ENCODE measurements around the gene MYL12B.
"Not testable (repeated sequence)": the region's sequence is repeated elsewhere in the genome, so short reads cannot be mapped to it uniquely, and the experiment has no call there.

Gene MYL12B

DNA sequence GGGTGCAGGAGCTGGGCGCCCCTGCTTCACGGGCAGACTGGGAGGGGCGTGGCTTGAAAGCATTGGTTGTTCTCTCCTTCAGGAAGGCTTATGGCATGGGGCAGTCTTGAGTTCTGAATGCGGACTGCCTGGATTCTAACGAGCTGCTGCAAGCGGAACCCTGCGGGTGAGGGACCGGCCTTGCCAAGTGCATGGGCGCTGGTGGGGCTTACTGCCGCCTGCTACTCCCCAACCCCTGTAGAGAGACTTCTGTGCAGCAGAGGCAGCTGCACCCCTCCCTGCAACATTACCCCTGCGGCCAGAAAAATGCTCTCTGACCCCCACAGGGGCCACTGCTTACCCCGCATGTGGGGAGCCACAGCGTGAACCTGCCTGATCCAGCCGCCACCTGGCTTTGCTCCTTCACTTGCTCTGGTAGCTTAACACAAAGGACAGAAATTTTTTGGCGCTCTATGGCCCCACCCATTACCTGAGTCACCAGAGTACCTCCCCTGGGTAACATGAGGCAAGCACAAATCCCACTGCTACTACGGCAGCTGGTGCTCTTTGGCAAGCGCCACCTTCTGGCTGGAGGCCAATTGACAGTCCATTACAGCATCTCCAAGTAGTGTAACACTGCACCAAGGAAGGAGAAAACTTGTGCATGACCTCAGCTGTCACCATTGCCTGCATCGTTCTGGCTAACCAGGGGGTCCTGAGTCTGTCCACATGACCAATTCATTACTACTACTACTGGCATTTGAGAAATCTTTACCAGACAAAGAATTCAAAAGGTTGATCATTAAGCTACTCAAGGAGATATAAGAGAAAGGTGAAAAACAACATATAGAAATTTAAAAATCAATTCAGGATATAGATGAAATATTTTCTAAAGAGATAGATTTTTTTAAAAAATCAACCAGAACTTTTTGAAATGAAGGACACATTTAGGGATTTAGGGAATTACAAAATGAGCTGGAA lies 35.4 kb downstream of the MYL12B start:
- DNase-seq, result peak; percentile 73

DNA sequence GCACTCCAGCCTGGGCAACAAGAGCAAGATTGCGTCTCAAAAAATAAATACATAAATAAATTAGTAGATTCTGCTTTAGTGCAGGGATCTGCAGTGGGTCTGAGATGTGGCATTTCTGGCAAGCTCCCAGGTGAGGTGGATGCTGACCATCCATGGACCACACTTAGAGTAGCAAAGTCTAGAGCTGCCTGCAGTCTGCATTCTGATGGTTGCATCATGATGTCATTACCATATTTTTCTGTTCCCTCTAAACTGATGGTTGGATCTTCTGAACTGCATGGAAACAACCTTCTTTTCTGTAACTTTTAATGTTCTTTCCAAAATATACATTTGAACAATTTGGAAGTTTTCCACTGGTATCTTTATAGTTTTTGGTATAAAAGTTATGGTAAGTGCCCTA lies 42.9 kb downstream of the MYL12B start:
- no peak for DNase-seq

DNA sequence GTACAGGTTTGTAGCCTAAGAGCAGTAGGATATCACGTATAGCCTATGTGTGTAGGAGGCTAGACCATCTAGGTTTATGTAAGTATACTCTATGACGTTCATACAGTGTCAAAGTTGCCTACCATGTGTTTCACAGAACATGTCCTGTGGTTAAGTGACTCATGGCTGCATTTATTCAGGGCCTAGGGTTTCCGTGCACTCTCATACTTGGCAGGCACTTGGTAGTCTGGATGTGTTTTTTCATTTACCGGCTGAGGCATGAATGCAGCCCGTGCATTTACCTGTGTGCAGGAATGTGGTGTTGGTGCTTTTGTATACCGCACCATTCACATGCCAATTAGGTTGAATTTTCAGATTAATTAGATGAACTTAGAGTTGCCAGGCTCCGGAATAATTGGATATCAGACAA lies 43.4 kb downstream of the MYL12B start:
- peak; percentile 91 for DNase-seq

DNA sequence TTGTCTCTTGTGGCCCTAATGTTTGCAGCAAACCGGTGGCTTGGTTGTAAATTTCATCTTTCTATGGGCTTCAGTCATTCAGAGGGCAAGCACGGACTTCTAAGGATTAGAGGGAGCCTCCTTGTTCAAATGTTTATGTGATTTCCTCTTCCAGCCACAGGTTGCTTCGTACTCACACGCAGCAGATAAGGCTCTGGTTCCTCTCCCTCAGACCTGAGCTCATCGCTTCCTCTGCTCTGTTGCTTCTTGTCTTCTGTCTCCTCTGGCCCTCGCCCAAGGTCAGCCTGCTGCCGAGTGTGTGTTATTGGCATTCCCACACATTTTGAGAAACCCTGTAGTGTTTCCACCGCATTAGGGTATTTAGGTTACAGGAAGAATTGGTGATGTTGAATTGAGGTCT lies 44.0 kb downstream of the MYL12B start:
- DNase-seq, result peak; percentile 16

DNA sequence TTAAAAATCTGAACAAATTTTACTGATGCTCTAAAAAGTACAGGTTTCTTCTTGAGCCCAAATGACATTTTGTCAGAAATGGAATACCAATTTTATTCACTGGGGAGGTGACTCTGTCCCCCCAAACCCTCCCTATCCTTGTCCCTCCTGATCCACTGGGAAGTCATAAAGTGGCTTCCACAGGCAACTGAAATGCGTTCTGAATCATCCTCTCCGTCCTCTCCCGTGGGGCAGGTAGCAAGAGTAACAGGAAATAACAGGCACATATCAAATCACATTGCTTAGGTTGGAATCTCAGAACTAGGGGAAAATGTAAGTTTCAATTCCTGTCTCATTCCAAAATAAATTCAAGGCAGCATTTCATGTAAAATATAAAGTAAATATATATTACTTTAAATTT lies 44.5 kb downstream of the MYL12B start:
- no peak for DNase-seq

DNA sequence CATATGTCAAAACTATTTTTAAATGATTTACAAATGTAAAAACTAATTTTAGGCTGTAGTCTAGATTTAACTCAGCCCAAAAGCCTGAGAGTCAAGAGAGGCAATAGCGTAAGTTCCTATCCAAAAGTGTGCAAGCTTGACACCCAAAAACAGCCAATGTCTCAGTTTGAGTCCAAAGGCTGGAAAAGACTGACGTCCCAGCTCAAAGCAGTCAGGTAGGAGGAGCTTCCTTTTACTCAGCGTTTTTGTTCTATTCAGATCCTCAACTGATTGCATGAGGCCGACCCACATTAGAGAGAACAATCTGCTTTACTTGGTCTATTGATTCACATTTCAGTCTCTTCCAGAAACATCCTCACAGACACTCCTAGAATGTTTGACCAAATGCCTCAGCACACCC lies 51.8 kb downstream of the MYL12B start:
- no peak for DNase-seq

DNA sequence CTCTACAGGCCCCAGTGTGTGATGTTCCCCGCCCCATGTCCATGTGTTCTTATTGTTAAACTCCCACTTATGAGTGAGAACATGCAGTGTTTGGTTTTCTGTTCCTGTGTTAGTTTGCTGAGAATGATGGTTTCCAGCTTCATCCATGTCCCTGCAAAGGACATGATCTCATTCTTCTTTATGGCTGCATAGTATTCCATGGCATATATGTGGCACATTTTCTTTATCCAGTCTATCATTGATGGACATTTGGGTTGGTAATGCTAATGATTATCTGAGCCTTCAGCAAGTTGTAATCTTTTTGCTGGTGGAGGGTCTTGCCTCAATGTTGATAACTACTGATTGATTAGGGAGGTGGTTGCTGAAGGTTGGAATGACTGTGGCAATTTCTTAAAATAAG lies 53.4 kb downstream of the MYL12B start:
- not testable (repeated sequence) for DNase-seq

DNA sequence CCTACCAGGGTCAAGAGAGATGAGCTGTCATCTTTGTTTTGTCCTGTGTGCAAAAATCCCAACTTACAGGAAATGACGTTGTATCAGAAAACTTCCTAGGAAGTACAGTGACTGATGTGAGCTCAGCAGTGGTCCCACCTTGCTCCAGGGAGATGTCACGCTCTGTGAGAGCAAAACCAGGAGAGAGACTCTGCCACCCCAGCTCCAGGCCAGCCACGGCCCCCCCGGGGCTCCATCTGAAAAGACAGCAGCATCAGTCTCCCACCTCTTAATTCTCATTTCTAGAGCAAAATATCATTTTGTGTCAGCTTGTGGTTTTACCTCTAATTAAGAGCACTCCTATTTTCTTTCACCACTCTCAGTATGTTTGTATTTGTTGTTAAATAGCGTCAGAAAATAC lies 57.5 kb downstream of the MYL12B start:
- peak; percentile 28 for DNase-seq

DNA sequence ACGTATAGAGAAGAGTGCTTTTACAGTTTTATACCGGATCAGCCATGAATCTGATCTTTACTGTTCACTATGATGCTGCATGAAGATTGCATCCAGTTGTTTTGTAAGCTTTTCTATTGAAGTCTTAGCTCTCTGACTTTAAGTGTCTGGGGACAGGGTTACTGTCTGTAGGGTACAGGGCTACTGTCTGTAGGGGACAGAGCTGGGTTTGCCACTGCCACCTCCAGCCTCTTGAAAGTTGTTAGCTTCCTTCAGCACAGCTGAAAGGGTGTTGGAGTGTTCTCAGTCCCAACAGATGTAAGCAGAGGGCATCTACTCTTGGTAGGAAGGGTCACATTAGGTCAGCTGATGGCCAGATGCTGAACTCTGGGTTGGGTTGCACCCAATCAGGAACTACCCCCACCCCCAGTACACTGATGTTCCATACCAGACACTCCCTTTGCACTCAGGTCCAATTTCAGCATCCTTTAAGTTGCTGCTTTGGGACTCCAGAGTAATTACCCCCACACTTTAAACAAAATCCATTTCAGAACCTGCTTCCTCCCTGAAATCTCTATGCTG lies 58.0 kb downstream of the MYL12B start:
- DNase-seq, result no peak

DNA sequence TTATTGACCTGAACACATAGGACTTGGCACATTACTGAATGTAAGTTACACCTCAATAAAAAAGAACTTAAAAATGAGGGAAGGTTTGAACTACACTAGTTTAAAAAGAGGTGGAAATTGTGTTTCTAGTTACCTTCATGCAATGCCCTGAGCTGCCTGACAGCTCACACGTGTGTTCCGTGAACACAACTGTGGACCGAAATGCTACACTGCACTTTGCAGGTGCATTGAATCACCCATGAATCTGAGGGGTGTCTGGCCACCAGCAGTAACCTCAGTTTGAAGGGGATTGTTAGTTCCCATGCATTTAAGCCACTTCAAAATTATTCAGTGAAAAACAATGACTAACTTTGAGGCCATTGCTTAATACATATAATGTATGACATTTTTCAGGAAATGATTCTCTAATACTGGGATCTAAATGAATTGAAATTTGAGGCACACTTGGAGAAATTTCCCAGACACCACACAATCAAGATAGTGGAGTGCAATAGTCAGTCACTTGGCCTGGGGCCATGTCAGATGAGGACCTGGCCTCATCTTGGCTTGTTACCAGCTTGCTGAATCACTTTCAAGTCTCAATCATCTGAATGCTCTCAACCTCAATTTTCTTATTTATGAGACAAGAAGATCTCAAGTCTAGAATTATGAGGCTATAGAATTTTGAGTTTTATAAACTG lies 59.3 kb downstream of the MYL12B start:
- DNase-seq, result peak; percentile 84

DNA sequence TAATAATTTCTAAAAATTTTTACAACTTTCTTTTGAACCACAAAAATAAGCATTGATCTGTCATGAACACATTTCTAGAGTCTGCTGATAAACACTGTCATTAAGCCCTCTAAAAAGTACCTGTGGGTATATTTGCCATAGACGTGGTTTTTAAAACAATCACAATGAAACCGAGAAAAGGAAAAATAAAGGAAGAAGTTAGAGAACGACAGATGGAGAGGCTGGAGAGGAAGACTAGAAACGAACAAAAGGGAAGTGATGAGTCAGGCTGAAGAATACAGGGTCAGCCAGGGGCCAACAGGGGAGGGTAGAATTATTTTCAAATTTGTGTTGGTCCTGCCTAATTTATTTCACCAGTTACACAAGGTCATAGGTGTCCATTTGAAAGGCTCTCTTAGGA lies 62.0 kb downstream of the MYL12B start:
- DNase-seq, result peak; percentile 12

Measured in fibroblast of skin of back (primary cell).